Inferior parietal cortex (tissue), 1 donor: ENCODE measurements around the gene PNKP.

Experiments
- DNase-seq: peaks from one replicate; pipeline ENCODE4 v3.0.0-alpha.2; 2016; ENCODE audit errors: extremely low spot score

The PNKP gene

DNA sequence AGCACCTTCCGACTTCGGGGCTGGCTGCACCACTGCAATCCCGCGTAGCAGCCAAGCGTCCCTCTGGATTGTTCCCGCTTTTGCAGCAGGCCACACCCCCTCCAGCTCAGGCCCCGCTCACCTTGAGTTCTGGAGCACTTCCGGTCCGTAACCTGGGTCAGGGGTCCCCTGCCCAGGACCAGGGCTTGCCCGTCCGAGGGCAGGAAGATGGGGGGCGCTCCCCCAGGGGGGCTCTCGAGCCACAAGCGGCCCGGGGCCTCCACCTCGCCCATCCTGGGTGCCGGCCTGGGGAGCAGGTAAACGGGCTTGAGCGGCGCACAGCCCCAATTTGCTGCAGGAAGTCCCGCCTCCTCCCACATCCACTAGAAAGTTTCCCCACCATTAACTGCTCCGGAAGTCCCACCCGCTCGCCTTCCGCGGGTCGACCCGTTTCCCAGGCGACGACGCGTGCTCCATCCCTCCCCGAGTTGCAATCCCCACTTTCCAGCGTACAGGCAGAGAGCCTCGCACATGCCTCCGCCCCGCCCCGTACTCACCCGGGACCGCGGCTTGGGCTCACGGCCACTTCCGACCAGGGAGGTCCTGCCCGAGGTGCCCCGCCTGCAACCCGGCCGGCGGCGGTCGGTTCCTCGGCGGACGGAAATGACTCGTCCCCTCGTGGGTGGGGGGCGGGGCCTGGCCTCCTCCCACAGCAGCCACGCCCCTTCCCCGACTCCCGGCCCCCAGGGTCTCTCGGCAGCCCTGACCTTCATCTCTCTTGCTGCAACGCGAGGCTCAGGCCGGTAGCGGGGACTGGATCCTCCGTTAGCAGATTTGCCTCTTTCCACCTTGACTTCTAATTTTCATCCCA, at the start of gene PNKP:
TSS of gene PNKP (minus strand) at position 644 of the 850 bp plus-strand sequence. CDS start at position 272, 372 bp downstream.
- DNase-seq, result peak; percentile 89

DNA sequence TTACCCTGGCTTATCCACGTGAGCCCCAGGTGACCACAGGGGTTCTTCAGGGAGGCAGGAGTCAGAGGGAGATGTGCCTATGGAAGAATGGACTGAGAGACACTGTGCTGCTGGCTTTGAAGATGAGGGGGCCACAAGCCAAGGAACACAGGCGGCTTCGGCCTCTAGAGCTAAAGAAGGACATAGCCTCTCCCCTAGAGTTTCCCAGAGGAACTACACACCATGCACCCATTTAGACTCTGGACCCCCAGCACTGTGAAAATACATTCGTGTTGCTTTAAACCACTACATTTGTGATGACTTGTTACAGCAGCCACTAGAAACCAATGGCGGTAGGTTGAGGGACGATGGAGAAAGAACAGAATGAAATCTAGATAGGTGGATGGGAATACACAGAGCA, 47.9 kb upstream of the PNKP start:
- no peak for DNase-seq

DNA sequence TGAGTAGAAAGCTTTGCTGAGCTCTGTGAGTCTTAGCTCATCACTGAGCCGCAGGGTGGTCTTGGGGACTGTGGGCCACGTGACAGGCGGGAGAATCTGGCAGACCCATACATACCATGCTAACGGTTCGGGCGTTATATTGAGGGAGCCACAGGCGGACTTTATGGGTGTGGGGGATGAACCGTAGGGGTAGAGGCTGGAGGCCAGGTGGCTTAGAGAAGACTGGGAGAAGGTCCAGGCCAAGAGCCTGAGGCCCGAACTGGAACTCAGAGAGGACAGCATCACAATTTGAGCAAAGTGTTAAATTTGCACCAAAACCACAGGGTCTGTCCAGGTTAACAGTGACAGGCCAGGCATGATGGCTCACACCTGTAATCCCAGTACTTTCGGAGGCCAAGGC, 46.3 kb upstream of the PNKP start:
- DNase-seq, result no peak

DNA sequence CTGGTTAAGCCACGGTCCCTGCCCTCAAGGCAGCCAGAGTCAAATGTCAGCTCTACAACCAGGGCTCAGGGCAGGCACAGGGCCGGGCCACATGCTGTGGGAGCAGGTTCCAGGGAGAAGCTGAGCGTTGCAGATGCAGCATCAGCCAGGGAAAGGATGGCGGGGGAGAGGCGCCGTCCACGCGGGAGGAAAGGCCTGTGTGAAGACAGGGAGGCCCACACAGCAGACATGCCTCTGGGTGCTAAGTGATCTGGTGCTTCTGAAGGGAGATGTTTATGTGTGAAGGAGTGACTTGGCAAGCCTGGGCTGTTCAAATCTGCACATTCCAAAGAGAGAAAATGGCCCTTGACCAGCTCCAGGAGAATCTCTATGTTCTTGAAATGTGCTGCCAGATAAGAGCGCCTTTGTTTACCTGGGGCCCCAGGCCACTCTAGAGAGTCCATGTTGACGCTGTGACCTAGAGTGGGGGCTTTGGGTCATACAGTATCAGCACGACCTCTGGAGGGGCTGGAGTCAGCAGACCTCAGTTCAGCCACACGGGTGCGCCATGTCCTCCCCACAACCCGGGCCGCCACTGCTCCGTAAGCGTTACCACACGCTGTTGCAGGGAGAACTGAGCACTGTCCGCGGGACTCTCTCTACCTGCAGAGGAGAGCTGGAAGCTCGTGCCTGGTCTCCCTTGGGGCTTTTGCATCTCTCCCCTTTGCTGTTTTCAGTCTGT, 45.7 kb upstream of the PNKP start:
- peak; percentile 29 for DNase-seq

DNA sequence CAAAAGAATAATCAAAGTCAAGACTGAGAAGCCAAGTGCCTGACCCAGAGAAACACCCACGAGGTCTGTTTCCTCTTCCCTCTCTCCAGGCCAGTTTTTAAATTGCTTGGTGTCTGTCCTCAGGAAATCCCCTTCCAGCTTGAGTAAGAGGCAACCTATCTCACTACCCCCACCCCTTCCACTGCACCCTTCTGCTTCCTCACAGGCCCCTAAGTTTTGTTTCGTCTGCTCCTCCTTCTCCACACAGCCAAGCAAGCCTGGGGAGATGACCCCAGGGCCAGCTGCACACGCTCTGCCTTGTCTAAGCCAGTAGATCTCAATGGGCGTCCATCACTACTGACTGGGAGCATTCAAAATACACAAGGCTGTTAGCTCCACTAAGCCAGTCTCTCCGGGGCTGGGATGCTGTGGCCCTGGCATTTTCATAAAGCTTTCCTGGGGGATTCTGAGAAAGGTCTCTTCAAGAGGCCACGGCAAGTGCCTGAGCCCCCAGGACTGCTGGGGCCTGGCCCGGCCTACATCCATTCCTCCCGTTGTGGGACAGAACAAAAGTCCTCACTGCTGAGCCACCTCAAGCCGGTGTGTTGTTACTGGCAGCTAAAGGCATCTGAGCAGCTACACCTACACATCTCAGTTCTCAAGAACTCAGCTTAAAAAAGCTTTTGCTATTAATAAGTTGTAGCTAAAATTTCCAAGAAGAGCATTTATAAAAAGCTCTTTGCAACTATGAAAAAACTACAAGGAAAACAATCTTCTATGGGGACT, 44.2 kb upstream of the PNKP start:
- peak; percentile 33 for DNase-seq

DNA sequence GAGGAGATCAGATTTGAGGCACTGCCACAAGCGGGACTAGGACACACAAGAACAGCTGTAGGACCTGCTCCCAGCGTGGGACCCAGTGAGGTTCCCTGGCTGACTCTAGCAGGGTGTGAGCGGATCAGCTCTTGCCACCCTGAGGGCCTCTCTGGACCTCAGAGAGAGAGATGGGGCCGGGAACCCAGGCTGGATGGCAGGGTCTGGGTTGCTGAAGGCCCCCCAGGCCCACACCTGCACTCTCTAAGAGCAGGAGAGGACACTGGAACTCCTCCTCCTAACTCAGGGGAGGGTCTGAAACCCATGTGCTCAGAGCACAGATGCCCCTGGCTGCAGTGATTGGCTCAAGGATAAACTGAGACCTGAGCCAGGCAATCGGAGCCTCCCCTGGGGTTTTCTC, 42.8 kb upstream of the PNKP start:
- no peak for DNase-seq

DNA sequence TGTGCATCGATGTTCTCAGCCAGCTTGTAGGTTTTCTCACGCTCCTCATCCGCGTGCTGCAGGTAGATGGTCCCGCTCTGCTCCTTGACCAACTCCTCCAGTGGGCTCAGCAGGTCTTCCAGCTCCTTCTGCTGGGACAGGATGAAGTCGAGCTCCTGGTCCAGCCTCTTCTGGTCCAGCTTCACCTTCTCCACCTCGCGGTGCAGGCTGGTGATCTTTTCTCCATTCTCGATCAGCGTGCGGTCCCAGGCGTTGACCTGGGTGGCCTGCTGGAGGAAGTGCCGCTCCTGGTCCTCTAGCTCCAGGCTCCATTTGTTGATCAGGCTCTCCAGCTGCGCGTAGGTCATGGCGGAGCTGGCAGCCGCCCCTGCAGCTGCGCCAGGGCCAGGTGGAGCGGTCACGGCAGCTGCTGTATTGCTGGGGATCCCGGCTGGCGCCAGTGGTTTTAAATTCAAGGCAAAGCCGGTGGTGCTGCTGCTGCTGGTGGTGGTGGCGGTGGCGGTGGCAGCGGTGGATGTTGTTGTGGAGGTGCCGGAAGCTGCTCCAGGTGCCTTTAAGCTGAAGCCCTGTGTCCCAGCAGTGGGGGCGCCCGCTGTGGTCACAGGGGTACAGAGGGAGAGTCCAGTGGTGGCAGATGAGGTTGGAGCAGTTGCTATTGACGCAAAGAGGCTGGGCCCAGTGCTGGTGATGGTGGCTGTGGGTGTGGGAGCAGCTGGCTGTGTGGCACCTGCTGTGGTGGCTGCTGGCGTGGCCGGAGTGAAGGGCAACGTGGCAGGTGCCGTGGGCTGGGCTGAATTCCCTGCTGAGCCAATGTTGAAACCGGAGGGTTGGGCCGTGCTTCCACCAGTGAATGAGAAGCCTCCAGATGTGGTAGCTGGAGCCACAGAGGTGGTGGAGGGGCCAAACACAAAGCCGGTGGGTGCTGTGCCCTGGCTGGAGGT, 41.4 kb upstream of the PNKP start:
- DNase-seq, result no peak

DNA sequence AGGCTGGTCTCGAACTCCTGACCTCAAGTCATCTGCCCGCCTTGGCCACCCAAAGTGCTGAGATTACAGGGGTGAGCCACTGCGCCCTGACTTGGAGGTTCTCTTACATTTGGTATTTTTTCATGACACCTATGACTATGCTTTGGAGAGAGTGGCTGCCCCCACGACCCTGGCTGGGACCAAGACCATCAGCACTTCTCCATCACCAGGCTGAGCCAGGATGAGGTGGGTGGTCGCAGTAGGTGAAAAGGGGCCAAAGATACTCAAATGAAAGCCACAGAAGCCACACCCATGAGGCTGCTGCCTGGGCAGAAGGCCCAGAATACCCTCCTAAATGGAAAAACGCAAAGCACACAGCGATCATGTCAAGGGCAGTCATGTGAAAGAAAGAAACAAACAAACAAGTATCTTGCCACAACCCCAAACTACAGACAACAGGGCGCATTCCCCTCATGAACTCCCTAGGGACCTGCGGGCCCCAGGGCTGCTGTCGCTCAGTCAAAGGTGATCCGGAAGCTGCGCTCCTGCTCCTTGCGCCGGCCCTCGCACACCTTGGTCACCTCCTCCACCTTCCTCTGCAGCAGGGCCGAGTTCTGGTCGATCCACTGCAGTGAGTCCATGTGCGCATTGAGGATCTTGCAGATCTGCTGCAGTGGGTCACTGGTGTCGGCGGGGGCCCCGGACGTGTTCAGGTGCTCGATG, 40.5 kb upstream of the PNKP start:
- no peak for DNase-seq

DNA sequence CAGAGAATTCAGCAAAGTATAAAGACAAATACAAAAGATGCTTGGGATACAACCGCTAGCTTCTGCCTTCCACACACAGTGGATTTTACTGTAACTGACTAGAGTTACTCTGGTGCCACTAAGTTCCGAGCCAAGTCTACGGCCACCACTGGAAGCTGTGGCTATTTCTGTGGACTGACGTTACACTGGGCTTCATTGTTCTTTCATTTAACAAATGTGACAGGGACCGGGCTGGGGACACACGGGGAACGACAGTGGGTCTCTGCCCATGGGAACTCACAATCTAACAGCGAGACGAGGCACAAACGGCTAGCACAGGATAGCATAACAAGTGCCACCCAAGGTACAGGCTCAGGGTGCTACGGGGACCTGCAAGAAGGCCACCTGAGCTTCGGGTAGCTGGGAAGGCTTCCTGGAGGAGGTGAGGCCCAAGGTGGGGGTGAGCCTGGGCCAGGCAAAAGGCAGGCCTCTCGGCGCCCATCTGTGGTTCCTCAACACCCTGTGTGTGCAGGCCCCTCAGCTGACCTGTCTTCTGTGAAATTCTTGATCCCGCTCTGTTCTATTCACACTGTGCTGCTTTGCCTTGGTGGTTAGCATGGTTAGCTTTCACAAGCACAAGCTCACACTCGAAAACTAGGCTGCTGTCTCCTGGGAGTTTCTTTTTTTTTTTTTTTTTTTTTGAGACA, 39.6 kb upstream of the PNKP start:
- DNase-seq, result peak; percentile 45

DNA sequence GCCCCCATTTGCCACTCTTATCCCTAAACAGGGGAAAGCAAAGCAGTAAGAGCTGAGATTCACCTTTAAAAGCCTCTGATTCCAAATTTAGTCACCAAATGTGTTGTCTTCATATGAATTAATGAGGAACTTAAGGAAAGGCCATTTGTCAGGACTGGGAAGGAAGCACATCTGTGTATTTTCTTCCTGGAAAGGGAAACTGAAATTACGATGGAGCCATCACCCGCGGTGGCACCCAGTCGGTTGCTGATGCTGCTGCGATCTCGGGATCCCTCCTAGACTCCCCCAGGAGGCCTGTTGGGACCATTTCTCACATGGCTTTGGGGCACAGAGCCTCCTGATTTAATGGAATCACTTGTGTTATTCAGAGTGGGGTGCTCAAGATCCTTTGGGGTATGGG, 36.8 kb upstream of the PNKP start:
- DNase-seq, result no peak

DNA sequence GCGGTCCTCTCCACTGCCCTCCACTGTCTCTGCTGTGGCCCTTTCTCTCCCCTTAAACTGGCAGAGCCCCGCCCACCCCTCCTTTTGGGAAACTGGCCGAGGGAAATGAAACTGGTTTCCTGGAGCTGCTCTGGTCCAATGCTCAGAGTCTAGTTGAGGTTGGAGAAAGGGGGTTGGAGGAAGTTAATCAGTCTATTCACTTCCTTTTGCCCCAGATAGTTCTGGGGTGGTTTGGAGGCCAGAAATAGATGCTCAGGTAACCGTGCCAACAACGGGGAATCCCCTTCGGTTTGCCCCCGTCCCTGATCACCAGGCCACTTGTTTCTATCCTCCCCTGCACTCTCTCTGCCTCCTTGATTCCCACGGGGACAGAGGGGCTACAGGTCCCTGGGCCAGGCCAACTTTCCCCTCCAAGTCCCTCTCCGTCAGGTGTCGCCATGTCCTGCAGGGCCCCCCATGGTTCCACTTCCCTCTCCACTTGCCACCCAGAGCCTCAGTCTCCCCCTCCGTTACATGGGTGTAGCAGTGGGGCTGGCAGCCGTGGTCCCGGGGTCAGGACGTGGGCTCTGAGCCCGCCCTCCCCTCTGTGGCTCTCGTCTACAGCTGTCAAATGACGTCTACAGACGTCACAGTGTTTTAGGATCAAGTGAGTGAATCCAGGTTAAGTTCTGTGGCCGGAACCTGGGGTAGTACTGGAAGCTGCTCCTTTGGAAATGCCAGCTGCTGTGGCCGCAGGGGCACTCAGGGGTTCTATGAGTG, 29.7 kb upstream of the PNKP start, which contains the start of gene IL4I1:
TSS of gene IL4I1 (minus strand) at position 25 of the 759 bp plus-strand sequence. CDS start 727 bp downstream, outside the sequence.
- DNase-seq, result no peak

DNA sequence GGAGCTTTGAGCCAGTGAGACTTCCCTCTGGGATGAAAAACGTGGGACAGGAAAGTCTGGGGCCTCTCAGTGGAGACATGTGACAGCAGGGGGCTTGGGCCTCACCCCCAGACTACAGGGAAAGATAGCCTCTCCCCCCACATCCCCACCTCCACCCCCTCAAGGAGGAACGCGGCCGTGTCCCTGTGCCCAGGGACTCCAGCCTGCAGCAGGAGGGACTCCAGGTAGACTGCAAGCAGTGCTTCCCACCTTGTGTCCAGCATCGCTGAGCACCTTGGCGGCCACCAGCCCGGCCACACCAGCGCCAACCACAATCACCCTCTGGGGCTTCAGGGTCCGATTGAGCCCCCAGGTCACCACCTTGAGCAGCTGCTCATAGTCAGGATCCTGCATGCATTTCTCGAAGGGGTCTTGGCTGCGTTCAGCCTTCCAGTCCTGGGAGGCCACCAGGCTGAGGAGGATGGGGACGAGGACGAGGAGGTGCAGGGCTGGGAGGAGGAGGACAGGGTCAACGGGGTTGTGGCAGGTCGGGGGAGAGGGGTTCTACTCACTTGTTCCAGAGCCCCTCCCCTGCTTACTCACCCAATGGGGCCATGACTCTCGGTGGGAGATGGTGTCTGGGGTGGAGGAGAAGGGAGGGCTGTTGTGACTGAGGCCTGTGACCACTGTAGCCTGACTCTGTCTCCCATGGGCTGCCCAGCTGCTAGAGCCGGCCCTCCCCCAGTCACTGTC, 28.4 kb upstream of the PNKP start:
- DNase-seq, result no peak

DNA sequence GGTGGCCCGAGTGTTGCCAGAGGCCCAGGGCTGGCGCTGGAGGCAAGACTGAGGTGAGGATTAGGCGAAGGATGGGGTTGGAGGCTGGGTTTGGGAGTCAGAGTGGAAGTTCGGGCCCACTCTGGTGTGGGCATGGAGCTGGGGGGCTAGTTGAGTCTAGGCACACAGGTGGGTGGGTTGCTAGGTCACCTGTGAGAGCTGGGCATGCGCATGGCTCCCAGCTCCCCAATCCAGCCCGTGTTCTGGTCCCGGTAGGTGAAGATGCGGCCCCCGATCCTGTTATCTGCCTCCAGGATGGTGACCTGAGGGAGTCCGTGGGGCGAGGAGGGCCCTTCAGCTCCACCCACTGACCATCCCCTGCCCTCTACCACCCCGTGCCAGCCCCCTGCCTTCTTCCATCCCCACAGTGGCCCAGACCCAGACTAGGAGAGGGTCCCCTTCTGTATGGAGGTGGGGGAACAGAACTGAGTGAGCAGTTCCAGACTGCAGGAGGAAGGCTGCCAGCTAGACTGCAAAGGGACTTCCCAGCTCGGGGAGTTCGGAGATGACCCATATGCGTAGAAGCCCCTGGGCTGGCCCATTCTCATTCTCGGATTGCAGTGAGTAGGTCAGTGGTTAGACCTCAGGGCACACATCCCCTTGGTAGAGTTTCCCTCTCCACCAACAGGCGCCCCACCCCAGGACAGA, 27.6 kb upstream of the PNKP start:
- no peak for DNase-seq

DNA sequence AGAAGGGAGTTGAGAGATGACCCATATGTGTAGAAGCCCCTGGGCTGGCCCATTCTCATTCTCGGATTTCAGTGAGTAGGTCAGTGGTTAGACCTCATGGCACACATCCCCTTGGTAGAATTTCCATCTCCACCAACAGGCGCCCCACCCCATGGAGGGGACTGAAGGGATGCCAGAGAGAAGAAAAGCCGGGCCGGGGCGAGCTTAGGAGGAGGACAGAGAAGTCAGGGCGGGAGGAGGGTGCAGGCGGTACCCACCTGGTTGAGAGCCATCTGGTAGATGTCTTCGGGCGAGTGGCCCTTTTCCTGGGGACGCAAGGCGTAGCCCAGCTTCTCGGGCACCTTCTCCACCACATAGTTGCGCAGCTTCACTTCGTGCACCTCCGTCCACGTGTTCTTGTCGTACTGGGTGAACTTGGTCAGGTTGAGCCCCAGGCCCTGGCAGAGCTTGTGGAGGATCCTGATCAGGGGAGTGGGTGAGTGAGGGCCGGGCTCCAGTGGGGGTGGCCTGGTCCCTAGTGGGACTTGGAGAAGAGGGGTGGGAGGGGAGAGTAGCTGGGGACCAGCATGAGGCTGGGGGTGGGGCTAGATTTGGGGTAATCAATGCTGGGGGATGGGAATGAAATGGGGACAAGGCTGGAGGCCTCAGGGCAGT, 26.8 kb upstream of the PNKP start:
- DNase-seq, result no peak

DNA sequence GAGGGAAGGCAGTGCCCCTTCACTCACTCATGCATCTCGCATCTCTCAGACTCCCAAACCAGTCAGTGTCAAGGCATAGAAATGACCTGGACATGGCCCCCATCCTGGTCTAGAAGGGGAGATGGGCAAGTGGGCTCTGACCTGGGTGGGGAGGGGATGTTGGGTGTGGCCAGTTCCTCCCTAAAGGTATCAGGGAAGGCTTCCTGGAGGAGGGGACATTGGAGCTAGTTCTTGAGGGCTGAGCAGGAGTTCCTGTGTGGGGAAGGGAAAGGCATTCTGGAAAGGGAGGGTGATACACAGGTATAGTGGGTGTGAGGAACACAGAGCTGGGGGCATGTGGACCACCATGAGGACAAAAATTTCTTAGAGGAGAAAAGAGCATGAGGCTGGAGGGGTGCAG, 25.3 kb upstream of the PNKP start:
- no peak for DNase-seq

DNA sequence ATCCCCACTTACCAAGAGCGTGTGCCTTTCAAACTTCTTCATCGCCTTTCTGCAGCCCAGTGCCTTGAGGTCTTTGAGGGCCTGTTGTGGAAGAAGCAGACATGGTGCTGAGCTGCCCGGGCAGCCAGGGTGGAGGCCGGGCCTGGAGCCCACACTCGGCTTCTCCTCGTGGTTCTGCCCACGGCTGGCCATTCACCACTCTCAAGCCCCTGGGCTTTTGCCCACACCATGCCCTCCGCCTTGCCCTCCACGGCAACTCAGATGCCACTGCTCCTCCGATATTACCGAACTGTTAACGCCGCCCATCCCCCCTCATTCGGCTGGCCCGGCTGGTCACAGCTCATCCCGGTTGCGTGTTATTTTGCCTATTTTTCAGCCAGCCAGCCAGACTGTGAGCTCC, 24.0 kb upstream of the PNKP start:
- no peak for DNase-seq
